Activated CD4-positive, alpha-beta T cell treated with anti-CD3 and anti-CD28 coated beads, Interleukin-2, amount 10 ng/mL, durations not matched to agents 24 days and 14 days (primary cell): ENCODE data around the gene PSMG3. TPM values are rescaled to one million over a fixed set of nuclear protein-coding genes. Genes with fewer than 3 reads are reported as not detected.
A peak's percentile ranks its signal among the peaks of the same experiment; 100 is the strongest.

Experiments used
- DNase-seq: peaks from one replicate; pipeline ENCODE4 v3.0.0; 2022
- H3K27ac Mint-ChIP-seq: one replicate; pipeline ENCODE4 v1.8.0; 2022; ENCODE audit warnings: mild to moderate bottlenecking, mixed read lengths
- H3K27me3 Mint-ChIP-seq: one replicate; pipeline ENCODE4 v1.8.0; 2022; ENCODE audit warnings: mixed read lengths
- H3K36me3 Mint-ChIP-seq: one replicate; pipeline ENCODE4 v1.8.0; 2022; ENCODE audit warnings: low read depth, mild to moderate bottlenecking, mixed read lengths
- H3K4me1 Mint-ChIP-seq: one replicate; pipeline ENCODE4 v1.8.0; 2021; ENCODE audit warnings: mixed read lengths
- H3K4me3 Mint-ChIP-seq: one replicate; pipeline ENCODE4 v1.8.0; 2022; ENCODE audit warnings: mild to moderate bottlenecking, moderate library complexity, mixed read lengths
- H3K9me3 Mint-ChIP-seq: one replicate; pipeline ENCODE4 v1.8.0; 2021; ENCODE audit warnings: mixed read lengths
- intact Hi-C: fragments of 100-400 bp; cut with micrococcal nuclease; formaldehyde crosslinking; loops from one replicate; pipeline ENCODE4 v1.15.1; 2023
- total RNA-seq: library from RNA; stranded (reverse); gene quantifications from 2 replicates; pipeline ENCODE4 v1.2.3, GENCODE V29; 2022

The PSMG3 gene
- total RNA-seq, 1 donor from 2014 or later = 58.5 TPM

DNA sequence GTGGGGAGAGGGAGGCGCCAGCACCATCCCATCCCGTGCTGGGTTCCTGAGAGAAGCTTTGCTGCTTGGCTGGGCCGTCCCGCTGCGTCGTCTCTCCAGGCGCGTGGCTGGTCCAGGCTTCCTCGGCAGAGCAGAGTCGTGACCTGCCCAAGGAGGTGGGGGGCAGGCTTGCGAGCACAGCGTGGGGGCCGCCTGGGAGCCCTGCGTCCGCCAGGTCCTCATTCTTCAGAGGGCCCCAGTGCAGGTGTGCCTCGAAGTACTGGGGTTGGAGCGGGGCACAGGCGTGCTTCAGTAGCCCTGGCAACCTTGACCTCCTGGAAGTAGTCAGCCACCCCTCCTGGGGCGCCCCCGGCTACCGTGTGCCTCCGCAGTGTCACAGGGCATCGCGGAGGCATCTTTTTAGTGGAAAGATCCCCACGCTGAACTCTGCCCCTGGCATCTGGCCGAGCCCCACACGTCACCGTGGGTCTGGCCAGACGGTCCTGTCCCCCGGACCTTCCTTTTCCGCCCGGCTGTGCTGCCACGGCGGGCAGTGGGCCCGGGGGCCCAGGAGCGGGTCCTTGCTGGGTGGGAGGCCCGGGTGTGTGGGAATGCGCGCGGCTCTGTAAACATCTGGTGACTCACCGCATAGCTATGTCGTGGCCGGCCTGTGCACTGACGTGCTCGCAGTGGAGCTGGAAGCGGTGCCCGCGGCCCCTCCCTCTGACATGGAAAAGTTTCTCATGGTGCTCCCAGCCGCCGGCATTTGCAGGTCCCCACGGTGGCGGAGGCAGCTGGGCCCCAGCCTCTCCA, 32.9 kb downstream of the PSMG3 start:
- no peaks in the 10 kb centered on the region for H3K9me3 Mint-ChIP-seq
- H3K4me3 Mint-ChIP-seq = no peak overlapping the region
- peaks cover 10% of the 10 kb centered on the region for H3K36me3 Mint-ChIP-seq
- DNase-seq = no peak
- intact Hi-C loops = no loop called here
- H3K27ac Mint-ChIP-seq = no peak overlapping the region
- no peaks in the 10 kb centered on the region for H3K27me3 Mint-ChIP-seq
- peaks cover 18% of the 10 kb centered on the region for H3K4me1 Mint-ChIP-seq

DNA sequence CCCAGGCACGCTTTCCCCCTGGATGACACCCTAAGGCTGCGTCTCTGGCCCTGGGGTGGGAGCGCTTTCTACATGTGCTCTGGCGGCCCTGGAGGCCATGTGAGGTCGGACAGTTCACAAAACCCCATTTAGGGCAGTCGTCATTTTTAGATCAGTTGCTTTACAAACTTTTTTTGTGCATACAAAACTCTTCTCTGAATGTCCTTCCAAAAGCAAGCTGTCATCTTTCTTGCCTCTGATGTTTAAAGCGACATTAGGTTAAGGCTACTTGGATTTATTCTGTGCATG, 33.4 kb downstream of the PSMG3 start:
- Mint-ChIP-seq H3K4me3 (no peak overlapping the region), H3K4me1 (peaks cover 21% of the 10 kb centered on the region), H3K9me3 (no peaks in the 10 kb centered on the region), H3K27ac (no peak overlapping the region), H3K27me3 (no peaks in the 10 kb centered on the region), H3K36me3 (peaks cover 9% of the 10 kb centered on the region)
- no peak for DNase-seq
- intact Hi-C loops = no loop called here

DNA sequence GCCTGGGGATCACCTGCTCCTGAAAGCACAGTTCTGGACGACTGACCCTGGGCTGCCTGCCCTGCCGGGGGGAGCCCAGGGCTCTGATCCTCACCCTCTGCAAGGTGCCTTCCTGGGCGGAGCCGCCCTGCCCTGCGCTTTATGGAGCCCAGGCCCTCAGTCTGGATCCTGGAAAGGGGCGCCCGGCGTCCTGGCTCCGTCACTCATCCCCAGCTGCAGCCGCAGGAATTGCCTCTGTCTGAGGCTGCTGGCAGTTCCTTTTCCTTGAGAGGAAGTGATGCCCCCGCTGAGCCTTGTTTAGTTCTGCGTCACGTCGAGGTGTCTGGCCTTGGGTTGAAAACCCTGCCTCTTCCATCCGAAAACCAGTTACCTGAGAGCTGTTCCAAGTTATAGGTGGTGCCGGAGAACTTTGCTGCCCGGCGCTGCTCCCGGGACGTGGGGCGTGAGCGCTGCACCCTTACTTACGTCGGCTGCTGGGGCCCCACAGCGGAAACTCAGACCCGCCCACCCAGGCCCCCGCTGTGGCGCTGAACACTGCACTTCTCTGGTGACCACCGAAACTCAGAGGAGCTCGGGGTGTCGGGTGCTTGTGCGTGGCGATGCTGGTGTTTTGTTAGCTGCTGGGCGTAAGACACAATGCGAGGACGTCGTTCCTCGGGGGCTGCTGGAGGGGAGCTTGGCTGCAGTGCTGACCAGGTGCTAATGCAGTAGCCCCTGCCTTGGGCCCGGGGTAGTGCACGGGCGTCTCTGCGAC, 34.0 kb downstream of the PSMG3 start:
- Mint-ChIP-seq H3K27ac (no peak overlapping the region), H3K4me1 (peaks cover 21% of the 10 kb centered on the region), H3K27me3 (no peaks in the 10 kb centered on the region), H3K9me3 (no peaks in the 10 kb centered on the region), H3K4me3 (no peak overlapping the region), H3K36me3 (peaks cover 5% of the 10 kb centered on the region)
- intact Hi-C loops = no loop called here
- DNase-seq = no peak

DNA sequence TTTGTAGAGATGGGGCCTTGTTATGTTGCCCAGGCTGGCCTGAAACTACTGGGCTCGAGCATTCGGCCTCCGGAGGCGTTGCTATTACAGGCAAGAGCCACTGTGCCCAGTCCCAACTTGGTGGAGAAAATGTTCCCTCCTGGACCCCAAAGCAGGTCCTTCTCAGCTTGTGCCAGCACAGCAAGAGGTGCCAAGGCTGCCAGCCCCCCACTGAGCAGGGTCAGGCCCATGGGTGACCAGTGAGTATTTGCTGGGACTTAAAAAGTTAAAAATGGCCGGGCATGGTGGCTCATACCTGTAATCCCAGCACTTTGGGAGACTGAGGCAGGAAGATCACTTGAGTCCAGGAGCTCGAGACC, 34.8 kb downstream of the PSMG3 start:
- Mint-ChIP-seq H3K27ac (no peak overlapping the region), H3K4me3 (no peak overlapping the region), H3K27me3 (no peaks in the 10 kb centered on the region), H3K9me3 (no peaks in the 10 kb centered on the region), H3K4me1 (peaks cover 22% of the 10 kb centered on the region), H3K36me3 (peaks cover 5% of the 10 kb centered on the region)
- no peak for DNase-seq
- intact Hi-C loops = no loop called here

DNA sequence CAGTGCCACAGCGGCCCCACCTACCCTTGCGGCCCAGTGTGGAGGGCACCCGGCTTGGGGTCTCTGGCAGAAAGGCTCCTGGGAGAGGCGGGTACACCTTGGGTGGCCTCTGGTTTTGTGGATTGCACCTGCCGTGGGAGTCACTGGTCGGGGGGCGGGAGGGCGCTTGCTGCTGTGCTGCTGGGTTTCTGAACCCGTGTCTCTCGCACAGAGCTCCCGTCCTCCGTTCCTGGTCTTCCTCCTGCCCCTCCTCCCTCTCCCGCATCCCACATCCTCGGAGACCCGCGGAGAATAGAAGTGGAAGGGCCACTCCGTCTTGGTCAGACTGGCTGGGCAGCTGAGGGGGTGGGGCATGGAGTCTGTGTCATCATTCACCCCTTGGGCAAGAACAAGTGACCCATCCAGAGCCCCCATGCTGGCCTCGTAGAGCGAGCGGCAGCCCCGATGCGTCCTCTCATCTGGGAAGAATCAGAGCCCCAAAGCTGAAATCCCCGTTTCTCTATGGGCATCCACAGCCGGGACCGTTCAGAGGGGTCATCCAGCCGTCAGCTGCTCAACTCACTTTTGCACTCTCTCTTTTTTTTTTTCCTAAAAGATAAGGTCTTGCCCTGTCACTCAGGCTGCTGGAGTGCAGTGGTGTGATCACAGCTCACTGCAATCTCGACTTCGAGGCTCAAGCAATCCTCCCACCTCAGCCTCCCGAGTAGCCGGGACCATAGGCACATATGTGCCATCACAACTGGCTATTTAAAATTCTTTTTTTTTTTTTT, 35.3 kb downstream of the PSMG3 start:
- no peak overlapping the region for H3K4me3 Mint-ChIP-seq
- intact Hi-C loops = loop anchor here (5.0 kb wide), 1 partner anchor 372 kb away; the partner anchor contains the start of gene ZFAND2A
- no peak overlapping the region for H3K27ac Mint-ChIP-seq

DNA sequence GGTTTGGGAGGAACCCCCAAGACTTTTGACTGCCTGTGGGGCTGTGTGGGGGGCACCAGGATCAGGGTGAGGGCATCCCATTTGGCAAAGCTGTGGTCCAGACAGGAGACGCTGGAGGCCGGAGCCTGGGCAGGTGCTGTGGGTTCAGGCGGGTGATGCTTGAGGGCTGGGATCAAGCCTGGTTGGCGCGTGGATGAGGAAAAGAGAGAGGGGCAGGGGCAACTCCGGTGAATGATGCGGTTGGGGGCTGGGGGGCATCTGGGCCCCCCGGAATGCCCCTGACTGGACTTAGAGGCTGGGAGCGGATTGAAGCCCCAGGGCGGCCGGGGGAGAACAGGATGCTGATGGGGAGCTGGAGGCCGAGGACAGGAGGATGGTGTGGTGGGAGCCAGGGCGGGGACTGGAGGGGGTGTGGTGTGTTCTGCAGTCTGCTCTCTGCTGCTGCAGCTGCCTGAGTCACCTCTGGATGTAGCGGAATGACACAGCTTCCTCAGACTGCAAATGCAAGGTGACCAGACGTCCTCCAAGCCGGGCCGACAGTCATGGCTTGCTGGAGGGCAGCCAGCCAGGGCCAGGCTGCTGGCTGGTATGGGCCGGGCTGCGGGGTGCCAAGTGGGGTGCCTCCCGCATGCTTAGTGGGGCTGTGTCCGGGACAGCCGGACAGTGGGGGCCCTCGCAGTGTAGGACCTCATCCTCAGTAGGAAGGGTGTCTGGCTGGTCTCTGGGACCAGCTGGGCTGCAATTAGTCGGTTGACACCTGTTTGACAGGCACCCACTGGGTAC, 36.1 kb downstream of the PSMG3 start:
- intact Hi-C loops = loop anchor here (2.0 to 5.0 kb wide), 3 partner anchors 75 to 873 kb away; partner anchors contain the start of genes MICALL2 and ZFAND2A
- Mint-ChIP-seq H3K27me3 (no peaks in the 10 kb centered on the region), H3K4me1 (peaks cover 24% of the 10 kb centered on the region), H3K27ac (peak overlapping the region; percentile 94), H3K4me3 (peak overlapping the region; percentile 91), H3K9me3 (no peaks in the 10 kb centered on the region), H3K36me3 (peaks cover 5% of the 10 kb centered on the region)
- peak; percentile 69 for DNase-seq

More for the DNA sequence above, 35.3 kb downstream of the PSMG3 start:
- Mint-ChIP-seq H3K9me3 (no peaks in the 10 kb centered on the region), H3K27me3 (no peaks in the 10 kb centered on the region), H3K4me1 (peaks cover 24% of the 10 kb centered on the region), H3K36me3 (peaks cover 5% of the 10 kb centered on the region)
- no peak for DNase-seq

DNA sequence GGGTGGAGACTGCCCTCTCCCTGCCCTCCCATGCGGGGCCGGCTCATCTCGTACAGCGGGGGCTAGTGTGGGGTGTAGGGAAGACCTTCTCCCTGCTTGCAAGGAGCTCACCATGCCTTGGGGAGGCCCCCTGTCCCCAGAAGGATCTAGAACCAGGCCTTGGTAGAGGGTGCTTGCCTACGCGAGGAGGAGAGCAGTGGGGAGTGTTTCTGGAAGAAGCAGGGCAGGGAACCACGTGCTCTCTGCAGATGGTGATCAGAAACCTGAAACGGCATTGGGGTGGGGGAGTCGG, 36.6 kb downstream of the PSMG3 start:
- Mint-ChIP-seq H3K9me3 (no peaks in the 10 kb centered on the region), H3K27ac (peak overlapping the region; percentile 94), H3K36me3 (peaks cover 5% of the 10 kb centered on the region), H3K27me3 (no peaks in the 10 kb centered on the region), H3K4me3 (peak overlapping the region; percentile 91), H3K4me1 (peaks cover 24% of the 10 kb centered on the region)
- no peak for DNase-seq
- intact Hi-C loops = loop anchor here (2.0 to 5.0 kb wide), 3 partner anchors 74 to 874 kb away; partner anchors contain the start of genes MICALL2 and ZFAND2A

DNA sequence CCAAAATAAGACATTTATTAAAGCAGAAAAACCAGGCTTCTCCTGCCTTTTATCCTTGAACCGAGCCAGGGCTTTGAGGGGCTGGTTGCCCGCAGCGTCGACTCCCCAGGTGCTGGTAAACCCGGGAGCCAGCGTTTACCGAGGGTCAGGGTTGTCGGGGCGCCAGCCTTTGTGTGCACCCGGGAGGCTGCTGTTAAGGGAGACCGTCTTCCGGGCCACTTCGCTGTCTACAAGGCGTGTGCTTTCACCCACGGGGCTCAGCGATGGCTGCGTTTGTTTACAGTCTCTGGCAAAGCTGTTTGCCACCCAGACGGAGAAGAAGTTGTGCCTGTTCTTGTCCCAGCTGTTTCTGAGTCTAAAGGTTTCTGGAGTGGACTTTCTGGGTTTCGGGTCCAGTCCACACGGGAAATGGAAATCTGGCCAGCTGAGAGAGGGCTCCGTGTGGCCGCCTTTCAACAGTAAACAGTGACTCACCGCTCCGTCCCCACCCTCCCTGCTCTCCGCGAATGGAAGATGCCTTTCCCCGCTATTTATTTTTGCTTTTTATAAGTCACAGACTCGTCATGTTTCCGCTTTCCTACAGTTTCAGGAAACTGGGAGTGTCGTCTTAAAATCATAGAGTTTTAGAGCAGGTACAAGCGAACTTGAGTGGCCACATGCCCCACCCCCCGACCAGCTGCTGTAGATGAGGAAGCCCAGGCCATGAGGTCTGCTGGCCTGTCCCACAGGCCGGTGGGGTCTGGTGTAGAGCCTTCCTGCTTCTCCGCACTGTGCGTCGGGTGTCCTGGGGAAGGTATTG, 37.2 kb downstream of the PSMG3 start:
- Mint-ChIP-seq H3K27ac (peak overlapping the region; percentile 94), H3K4me1 (peaks cover 24% of the 10 kb centered on the region), H3K4me3 (peak overlapping the region; percentile 91), H3K27me3 (no peaks in the 10 kb centered on the region), H3K36me3 (peaks cover 5% of the 10 kb centered on the region), H3K9me3 (no peaks in the 10 kb centered on the region)
- intact Hi-C loops = loop anchor here (1.0 to 5.0 kb wide), 5 partner anchors 28 to 874 kb away; partner anchors contain the start of genes INTS1, MICALL2 and ZFAND2A
- DNase-seq = peak; percentile 87

DNA sequence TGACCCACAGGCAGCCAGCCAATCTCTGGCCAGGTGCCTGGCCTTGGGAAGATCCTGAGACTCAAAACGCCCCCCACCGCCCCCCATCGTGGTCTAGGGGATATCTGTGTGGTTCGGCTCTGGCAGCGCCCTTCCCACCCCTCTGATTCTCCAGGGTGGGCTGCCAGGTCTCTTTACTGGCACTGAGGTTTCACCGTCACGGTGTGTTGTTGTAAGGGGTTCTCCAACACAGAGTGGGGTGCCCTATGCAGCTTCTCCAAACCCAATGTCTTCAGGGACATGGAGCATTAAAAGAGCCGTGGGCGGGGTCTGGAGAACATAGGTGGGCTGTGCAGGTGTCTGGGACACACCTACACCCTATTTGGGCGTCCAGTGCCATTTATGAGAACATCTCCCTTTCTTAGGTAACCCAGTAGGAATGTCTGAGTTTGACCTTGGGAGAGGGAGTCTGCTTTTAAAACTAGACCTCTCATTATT, 37.8 kb downstream of the PSMG3 start:
- Mint-ChIP-seq H3K4me1 (peaks cover 24% of the 10 kb centered on the region), H3K36me3 (peaks cover 5% of the 10 kb centered on the region), H3K27me3 (no peaks in the 10 kb centered on the region), H3K9me3 (no peaks in the 10 kb centered on the region), H3K27ac (peak overlapping the region; percentile 94), H3K4me3 (peak overlapping the region; percentile 91)
- intact Hi-C loops = loop anchor here (1.0 to 5.0 kb wide), 5 partner anchors 28 to 875 kb away; partner anchors contain the start of genes INTS1, MICALL2 and ZFAND2A
- peak; percentile 74 for DNase-seq

DNA sequence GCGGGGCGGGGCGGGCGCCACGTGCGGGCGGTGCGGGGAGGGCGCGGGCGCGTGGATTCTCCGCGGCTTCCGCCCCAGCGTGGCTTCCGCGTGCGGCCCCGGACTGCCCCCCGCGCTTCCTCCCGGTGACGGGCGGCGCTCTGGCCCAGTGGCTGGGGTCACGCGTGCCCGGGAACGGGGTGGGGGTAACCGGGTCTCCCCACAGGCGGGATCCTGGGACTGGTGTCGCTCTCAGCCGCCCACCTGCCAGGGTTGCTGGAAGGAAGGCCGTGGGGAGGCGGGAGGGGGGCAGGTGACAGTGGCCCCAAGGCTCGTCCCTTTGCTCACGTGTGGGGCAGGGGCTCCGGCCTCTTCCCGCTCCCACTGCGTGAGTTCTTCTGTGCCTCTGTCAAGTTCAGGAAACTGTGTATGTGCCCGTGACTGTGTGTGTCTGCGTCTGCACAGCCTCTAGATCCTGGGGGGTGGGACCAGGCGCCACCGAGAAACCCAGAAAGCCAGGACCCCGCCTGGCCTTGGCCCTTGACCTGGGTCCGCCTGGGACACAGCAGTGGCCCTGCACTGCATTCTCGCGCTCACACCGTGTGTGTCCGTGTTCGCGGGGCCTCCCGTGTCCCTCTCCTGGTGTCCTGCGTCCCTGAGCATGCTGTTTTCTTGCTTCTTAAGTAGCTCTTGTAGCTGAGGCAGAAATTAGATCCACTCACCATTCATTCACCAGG, 38.4 kb downstream of the PSMG3 start:
- Mint-ChIP-seq H3K4me3 (peak overlapping the region; percentile 91), H3K27me3 (peaks cover 4% of the 10 kb centered on the region), H3K9me3 (no peaks in the 10 kb centered on the region), H3K36me3 (peaks cover 2% of the 10 kb centered on the region), H3K27ac (peak overlapping the region; percentile 94), H3K4me1 (peaks cover 22% of the 10 kb centered on the region)
- intact Hi-C loops = loop anchor here (5.0 kb wide), 1 partner anchor 369 kb away; the partner anchor contains the start of gene ZFAND2A
- DNase-seq = peak; percentile 86

DNA sequence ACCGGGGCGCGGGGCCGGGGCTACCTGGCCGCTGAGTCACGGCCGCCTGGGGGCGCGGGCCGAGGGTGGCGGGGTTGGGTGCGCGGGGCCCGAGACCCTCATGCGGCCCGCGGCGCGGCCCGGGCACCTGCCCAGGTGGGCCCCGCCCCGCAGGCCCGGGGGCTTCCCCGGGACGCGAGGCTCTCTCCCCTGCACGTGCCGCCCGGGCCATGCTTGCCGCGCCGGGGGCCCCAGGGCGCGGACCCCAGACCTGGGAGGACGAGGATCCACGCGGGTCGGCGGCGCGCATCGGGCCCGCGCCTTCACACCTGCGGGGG, 38.9 kb downstream of the PSMG3 start:
- no peak for DNase-seq
- Mint-ChIP-seq H3K4me3 (no peak overlapping the region), H3K27ac (no peak overlapping the region), H3K36me3 (no peaks in the 10 kb centered on the region), H3K27me3 (peaks cover 5% of the 10 kb centered on the region), H3K9me3 (no peaks in the 10 kb centered on the region), H3K4me1 (peaks cover 21% of the 10 kb centered on the region)
- intact Hi-C loops = loop anchor here (5.0 kb wide), 1 partner anchor 369 kb away; the partner anchor contains the start of gene ZFAND2A
